Stimulated activated CD8-positive, alpha-beta memory T cell treated with anti-CD3 and anti-CD28 coated beads, Interleukin-15, amount 100 ng/mL, for 1 hour (primary cell): ENCODE measurements around the gene INTS11.
"Not testable (repeated sequence)": the region's sequence is repeated elsewhere in the genome, so short reads cannot be mapped to it uniquely, and the experiment has no call there.

Experiments used
- DNase-seq: peaks from one replicate; pipeline ENCODE4 v3.0.0-alpha.2; 2020; ENCODE audit warnings: low read depth

INTS11 gene

DNA sequence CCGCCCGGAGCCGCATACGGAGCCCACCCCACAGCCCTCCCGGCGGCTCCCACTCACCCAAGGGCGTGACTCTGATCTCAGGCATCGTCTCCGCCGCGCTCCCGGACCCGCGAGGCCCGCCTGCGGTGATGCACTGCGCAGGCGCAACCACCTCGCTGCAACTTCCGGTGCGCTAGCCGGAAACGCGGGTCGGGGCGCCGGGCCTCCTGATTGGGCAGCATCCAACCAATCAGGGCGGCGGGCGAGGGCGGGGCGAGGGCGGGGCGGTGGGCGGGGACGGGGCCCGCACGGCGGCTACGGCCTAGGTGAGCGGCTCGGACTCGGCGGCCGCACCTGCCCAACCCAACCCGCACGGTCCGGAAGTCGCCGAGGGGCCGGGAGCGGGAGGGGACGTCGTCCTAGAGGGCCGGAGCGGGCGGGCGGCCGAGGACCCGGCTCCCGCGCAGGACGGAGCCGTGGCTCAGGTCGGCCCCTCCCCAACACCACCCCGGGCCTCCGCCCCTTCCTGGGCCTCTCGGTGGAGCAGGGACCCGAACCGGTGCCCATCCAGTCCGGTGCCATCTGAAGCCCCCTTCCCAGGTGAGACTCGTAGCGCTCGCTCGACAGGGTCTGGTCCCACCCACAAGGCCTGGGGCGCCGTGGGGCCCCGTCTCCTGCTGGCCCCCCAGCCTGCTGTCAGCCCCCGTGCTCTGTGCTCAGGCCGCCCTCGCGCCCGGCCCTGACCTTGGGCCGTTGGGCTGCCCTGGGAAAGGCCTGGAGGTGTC is at the start of gene INTS11, which contains the start of gene CPTP:
TSS of gene INTS11 (minus strand) at position 137 of the 764 bp plus-strand sequence. CDS start at position 85, 52 bp downstream.
TSS of gene CPTP (plus strand) at position 279 of the 764 bp plus-strand sequence. CDS start 2,109 bp downstream, outside the sequence.
- peak; percentile 91 for DNase-seq

DNA sequence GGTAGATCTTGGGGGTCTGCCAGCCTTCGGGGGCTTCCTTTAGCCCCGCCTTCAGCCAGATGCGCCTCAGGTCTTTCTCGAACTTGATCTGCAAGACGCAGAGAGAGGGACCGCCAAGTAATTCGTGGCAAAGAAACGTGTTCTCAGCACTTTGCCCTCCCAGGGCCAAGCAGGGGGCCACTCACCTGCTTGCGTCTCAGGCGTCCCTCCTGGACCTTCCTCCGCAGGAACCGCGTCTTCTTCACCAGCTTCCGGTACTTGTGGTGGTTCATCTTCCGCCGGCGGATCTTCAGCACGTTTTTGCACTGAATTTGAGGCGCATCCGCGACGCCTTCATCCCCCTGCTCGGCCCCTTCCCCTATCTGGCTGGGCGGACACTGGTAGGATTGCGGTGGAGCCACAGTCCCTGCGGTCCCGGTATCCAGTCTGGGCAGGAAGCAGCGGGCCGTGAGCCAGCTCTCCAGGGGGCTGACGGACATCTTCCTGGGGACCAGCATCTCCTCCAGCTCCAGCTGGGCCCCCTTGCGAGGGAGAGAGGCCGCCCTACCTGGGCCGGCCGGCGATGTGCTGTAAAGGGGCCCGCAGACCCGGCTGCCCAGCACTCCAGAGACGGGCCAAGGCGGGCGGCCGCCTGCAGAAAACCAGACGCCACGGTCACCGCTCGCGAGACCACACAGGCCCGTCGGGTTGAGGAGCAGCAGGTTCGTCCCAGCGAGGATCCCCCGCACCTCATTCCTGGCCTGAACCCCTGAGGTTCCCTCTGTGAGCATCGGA is 49.5 kb upstream of the INTS11 start:
- no peak for DNase-seq

DNA sequence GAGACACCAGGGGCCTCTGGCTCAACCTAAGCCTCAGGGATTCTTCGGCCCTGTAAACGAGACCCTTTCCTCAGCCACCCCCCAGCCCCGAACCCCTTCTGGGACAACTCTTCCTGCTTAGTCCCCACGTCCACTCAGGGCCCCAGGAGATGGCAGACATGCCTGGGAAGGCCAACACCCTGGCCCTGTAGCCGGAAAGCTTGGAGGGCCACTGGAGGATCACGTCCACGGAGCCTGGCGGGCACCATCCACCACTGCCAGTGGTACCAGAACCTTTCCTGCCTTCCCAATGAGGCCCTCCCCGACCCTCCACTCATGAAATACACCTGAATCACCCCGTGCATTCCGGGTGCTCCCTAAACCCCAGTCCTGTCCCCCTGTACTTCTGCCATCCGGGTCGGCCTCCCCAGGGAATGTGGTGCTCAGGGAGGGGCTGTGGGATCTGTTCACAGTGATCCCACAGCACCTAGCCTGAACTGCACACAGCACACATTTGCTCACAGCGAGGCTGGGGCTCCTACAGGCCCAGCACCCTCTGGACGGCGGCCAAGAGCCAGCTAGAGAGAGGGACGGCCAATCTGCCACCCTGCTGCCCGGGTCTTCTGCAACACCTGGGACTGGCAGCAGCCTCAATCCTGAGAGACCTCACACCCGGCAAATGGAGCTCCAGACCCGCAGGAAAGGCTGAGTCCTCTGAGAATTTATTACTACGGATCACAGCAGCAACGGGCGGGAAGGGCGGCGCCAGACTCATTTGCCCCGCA is 48.8 kb upstream of the INTS11 start:
- DNase-seq = no peak

- DNase-seq = peak; percentile 67
These were observed 47.6 kb upstream of the INTS11 start for GRCh38 chr1:1371746-1372711.

DNA sequence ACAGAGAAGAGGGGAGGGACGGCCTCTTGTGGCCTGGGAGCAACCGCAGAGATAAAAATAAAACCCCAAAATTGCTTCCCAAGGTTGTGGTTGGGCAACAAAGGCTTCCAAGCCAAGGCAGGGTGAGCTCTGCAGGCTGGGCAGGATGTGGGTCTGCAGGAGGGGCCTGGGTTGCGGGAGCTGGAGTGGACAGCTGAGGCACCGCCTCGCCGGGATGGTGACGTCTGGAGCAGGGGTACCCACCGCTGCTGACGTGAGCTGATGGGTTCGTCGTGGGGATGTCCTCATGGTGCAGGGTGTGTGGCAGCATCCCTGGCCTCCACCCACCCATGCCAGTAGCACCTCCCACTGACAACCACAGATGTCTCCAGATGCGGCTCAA is 46.9 kb upstream of the INTS11 start:
- no peak for DNase-seq

- DNase-seq = no peak
These were observed 46.4 kb upstream of the INTS11 start for GRCh38 chr1:1370771-1371300.

DNA sequence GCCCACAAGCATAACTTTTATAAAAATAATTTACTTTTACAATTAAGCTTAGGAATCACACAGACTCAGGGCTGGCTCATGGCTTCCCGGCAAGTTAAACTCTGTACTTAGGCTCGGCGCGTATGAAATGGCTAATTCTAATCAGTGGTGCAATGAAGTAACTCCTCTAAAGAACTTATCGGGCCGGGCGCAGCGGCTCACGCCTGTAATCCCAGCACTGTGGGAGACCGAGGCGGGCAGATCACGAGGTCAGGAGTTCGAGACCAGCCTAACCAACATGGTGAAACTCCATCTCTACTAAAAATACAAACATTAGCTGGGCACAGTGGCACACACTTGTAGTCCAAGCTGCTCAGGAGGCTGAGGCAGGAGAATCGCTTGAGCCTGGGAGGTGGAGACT is 45.6 kb upstream of the INTS11 start:
- not testable (repeated sequence) for DNase-seq

- no peak for DNase-seq
These were observed 42.9 kb upstream of the INTS11 start for GRCh38 chr1:1367315-1367714.

- no peak for DNase-seq
These were observed 42.2 kb upstream of the INTS11 start for GRCh38 chr1:1366699-1367066.

GRCh38 chr1:1365875-1366698 is 41.6 kb upstream of the INTS11 start:
- no peak for DNase-seq

DNA sequence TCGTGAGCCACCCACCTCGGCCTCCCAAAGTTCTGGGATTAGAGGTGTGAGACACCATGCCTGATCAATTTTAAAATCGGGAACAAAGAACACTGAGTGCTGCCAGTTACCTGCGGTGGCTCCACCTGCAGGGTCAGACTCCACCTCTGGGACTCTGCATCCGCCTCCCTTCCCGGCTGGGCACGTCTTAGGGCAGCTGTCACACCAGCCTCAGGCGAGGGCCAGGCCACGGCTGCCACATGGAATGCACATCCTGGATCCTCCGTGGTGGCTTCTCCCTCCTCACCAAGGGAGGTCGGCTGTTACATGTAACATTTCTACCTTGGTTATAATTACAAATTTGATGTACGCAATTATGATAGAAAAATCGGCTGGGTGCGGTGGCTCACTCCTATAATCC is 39.8 kb upstream of the INTS11 start:
- no peak for DNase-seq

DNA sequence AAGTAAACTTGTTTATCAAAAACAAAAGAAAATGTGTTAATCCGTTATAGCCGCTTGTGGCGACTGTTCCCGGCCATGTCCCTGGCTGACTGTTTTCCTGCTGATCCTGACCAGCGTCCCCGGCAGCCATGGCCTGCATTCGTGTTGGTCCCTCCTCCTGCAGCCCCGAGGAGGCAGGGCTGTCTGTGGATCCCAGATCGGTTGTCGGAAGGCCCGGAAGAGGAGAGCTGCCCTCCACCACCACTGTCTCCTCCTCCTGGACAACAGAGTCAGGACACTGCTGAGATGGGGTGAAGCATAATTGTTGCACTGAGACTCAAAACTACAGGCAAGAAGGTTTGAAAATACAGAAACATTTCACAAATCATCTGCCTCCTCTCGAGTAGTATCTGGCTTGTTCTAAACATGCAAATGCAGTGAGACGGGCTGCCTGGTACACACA is 37.5 kb upstream of the INTS11 start:
- DNase-seq = no peak

DNA sequence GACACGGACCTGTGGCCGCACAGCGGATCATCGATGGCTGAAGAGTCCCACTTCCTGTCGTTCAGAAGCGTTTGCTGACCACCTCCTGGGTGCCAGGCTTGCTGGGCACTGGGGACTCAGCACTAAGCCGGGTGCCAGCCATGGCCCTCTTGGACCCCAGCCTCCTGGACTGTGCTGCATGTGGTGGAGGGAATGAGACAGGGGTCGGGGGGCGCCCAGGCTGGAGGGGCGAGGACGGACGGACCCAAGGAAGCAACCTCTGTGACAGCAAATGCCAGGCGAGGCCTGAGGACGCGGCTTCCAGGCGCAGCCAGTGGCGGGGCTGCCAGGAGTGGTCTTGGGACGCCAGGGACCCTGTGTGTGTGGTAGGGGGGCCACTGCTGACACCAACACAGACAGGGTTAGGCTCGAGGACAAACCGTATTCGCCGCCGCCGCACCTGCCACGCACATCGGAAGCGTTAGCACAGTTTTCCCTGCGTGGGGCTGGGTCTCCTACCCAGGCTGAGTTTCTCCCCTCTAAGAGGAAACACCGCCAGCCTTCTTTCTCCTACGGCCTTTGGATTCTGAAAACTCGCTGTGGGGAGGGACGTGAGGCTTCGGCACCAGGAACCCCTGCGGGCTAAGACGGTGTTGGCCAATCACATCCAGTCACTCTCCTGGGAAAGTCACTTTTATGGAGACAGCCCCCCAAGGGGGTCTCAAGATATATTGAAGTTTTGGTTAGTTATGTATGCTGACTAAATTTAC is 36.9 kb upstream of the INTS11 start:
- no peak for DNase-seq

DNA sequence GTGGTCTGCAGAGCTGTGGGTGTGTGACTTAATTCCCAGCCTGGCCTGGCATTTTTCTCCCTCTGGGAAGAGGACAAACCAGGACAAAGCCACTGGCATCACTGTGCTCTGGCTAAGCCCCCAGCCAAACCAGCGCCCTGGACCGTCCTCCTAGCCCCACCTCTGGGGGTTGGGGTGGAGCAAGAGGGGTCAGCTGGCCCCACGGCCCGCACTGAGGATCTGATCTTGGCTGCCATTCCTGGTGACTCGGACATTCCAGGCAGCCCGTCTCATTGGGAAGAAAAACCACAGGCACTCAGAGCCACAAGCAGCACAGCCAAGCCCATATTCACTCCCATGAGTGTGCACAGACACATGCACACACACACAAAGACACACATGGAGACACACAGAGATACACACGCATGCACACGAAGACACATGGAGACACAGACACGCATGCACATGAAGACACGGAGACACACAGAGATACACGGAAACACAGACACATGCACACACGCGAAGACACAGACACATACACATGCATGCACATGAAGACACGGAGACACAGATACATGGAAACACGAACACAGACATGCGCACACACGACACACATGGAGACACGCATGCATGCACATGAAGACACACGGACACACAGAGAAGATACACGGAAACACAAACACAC is 36.2 kb upstream of the INTS11 start:
- no peak for DNase-seq

DNA sequence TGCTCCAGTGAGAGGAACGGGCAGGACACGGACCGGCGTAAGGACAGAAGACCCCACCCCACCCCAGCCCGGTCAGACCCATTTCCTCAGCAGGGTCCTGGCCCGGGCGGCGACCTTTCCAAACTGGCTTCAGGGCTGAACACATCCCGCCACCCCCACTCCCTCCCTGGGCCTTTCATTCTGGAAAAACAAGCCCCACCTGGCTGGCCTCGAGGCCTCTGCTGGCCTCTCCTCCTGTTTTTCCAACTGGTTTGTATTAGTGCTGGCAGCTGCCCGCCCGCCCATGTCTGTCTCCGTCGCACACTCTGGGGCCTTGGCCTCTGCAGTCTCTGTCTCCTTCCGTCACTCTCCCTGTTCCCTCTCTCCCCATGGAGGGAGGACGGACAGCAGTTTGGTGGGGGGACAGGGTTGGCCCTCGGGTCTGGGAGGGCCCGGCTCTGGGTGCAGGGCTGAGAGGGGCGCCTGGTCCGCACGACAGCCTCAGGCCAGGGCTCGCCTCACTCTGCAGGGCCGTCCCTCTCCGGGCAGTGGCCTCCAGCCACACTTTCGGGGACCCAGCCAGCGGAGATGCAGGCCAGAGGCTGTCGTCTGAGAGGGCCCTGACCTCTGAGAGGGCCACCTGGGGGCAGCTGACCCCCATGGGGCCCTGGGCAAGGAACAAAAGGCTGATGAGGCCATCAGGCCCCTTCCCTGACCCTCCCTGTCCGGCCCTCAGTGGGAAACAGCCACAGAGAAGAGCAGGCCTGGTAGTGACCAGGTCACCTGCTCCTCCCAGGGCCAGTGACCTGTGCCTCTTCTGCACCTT is 35.4 kb upstream of the INTS11 start:
- DNase-seq = no peak

GRCh38 chr1:1359308-1359663 is 34.8 kb upstream of the INTS11 start:
- DNase-seq = no peak

- no peak for DNase-seq
These were observed 34.2 kb upstream of the INTS11 start, which contains the start of gene MXRA8 for GRCh38 chr1:1358433-1359271. Gene MXRA8, minus strand, starts transcription at chr1:1358555. Its CDS starts 51 bp downstream, at chr1:1358504.
